Germinal center (tissue), 1 donor: ENCODE data around the gene PTPRS.
"Not testable (repeated sequence)": the region's sequence is repeated elsewhere in the genome, so short reads cannot be mapped to it uniquely, and the experiment has no call there.

Experiments used
- DNase-seq: peaks from one replicate; pipeline ENCODE4 v3.0.0; 2012; ENCODE audit warnings: mixed read lengths, low spot score

Gene PTPRS

DNA sequence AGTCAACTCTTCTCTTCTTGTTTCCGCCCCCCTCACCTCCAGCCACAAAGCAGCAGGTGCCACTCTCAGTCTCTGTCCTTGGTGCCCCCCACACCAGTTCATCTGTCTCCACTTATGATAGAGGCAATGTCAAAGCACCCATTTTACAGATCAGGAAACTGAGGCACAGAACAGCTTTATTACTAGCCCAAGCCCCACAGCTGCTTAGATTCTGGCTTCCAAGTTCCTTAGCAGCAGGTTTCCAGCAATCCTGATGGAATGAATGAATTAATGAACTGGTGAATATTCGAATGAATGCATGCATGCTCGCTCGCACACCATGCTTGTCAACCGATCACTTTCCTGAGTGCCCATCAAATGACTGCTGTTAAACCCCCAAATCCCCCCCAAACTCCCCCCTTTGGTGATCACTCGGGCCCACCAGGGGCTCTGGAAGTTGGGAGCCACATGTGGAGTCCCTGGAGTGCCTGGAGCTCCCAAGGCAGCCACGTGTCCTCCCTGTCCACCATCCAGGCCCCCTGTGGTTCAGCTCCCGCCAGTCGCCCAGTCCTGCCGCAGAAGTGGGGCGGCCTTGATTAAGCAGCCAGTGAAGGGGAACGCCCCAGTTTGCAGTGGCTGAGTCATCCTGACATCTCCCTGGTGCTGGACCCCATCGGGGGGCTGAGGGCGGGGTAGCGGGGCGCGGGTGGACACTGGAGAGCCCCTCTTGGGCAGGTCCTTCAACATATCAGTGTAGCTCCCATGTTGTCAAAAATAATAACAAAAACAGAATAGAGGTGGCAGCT lies 6.8 kb downstream of the PTPRS start:
- no peak for DNase-seq

GRCh38 chr19:5332501-5332900 lies 8.1 kb downstream of the PTPRS start:
- no peak for DNase-seq

DNA sequence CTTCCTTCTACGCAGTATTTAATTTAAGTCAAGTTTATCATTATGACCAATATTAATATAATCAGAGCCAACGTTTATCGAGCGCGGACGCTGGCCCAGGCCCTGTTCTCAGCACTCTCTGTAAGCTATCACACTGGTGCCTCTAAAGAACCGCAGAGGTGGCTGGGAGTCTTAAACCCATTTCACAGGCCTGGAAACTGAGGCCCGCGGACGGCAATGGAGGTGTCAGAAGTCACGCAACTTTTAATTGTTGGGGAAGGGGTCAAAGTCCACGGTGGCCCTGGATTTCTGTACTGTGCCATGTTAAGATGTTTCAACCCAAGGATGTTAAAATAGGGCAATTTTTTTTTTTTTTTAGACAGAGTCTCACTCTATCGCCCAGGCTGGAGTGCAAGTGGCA lies 8.8 kb downstream of the PTPRS start:
- DNase-seq, result no peak

DNA sequence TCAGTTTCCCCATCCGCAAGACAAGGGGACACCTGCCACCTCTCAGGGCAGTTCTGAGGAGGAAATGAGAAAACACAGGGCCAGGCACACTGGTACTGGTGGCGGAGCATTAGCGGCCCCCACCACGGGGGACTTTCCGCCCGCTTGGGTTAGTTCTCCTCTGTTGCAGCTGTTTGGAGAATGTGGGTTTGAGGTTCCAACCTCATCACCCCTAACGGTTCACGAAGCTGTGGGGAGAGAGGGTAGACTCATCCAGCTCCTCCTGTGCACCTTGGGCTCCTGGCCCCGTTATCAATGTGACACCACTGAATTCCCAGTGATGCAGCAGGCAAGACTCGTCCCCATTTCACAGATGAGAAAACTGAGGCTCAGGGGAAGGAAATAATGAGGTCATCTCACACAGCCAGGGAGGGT lies 10.3 kb downstream of the PTPRS start:
- DNase-seq, result peak; percentile 26

DNA sequence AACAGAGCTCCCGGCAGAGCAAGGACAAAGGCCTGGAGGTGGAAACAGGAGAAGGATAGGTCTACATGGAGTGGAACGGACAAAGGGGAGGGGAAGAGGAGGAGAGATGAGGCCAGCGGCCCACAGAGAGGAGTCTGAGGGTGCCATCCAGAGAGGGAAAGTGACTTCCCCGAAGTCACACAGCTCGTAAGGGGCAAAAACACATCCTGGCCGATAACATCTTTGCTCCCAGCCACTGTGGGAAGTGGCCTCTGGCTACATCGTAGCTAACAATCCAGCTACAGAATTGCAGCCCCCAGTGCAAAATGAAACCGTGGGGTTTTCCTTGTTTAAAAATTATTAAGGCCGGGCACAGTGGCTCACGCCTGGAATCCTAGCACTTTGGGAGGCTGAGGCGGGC lies 11.5 kb downstream of the PTPRS start:
- DNase-seq, result no peak

DNA sequence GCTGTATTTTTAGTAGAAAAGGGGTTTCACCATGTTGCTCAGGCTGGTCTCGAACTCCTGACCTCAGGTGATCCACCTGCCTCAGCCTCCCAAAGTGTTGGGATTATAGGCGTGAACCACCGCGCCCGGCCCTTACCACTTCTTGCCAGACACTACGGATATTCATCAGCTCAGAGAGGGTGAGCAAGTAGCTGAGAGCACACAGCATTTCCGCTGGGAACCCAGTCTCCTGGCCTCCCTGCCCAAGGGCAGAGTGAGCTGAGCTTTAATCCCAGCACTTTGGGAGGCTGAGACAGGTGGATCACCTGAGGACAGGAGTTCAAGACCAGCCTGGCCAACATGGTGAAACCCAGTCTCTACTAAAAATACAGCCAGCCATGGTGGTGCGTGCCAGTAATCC lies 12.2 kb downstream of the PTPRS start:
- DNase-seq, result not testable (repeated sequence)

GRCh38 chr19:5326986-5327623 lies 13.5 kb downstream of the PTPRS start:
- no peak for DNase-seq

- DNase-seq, result no peak
Measured at GRCh38 chr19:5326545-5326944, 14.1 kb downstream of the PTPRS start.

GRCh38 chr19:5324947-5325346 lies 15.7 kb downstream of the PTPRS start:
- no peak for DNase-seq

- no peak for DNase-seq
Measured at GRCh38 chr19:5323475-5323811, 17.2 kb downstream of the PTPRS start.

GRCh38 chr19:5321851-5322681 lies 18.5 kb downstream of the PTPRS start:
- DNase-seq, result peak; percentile 77

- DNase-seq, result no peak
Measured at GRCh38 chr19:5321066-5321642, 19.5 kb downstream of the PTPRS start.

DNA sequence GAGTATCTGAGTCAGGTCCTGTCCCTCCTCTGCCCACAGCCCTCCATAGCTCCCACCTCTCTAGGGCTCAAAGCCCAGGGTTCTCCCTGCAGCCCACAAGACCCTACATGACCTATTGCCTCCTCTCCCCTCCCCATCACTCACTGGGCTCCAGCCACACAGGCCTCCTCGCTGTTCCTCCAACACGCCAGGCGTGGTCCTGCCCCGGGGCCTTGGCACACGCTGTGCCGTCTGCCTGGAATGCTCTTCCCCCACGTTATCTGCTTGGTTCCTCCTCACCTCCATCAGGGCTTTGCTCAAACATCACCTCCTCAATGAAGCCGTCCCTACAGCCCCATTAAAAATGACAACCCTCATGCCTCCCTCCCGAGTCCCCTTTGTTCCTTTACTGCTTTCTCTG lies 21.1 kb downstream of the PTPRS start:
- DNase-seq, result no peak

DNA sequence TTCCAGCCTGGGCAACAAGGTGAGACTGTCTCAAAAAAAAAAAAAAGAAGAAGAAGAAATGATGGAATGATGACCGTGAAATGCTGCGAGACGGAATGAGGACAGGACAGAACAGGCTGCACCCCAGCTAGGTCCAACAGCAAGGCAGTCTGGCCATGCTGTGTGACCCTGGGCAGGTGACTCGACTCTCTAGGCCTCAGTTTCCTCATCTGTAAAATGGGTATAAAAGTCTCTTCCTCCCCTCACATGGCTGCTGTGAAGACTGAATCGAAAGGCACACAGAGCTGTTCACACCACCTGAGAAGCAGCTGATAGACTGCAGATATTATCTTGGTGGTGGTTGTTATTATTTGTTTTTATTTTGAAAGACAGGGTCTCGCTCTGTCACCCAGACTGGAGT lies 22.3 kb downstream of the PTPRS start:
- DNase-seq, result no peak

DNA sequence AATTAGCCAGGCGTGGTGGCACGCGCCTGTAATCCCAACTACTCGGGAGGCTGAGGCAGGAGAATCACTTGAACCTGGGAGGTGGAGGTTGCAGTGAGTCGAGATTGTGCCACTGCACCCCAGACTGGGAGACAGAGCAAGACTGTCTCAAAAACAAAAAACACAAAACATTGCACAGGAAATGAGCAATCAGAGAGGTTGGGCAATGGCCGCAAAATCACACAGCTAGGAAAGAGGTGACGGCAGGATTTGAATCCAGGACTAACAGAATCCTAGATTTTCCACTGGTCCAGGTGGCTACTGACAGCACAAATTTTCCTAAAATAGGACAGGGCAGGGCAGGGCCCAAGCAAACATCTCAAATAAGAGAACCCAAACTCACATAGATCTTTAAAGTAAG lies 23.3 kb downstream of the PTPRS start:
- DNase-seq, result no peak

DNA sequence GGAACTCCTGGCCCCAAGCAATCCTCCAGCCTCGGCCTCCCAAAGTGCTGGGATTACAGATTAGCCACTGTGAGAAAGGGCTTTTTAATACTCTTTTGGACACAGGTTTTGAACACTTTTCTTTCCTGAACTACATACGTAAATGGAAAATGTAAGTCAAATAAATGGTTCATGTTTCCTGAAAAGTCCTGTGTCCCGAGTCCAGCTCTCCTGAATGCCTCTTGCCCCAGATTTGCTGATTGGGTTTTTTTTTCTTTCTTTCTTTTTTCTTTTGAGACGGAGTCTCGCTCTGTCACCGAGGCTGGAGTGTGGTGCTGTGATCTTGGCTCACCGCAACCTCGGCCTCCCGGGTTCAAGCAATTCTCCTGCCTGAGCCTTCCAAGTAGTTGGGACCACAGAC lies 24.5 kb downstream of the PTPRS start:
- DNase-seq, result no peak

GRCh38 chr19:5314907-5315298 lies 25.7 kb downstream of the PTPRS start:
- DNase-seq, result no peak

DNA sequence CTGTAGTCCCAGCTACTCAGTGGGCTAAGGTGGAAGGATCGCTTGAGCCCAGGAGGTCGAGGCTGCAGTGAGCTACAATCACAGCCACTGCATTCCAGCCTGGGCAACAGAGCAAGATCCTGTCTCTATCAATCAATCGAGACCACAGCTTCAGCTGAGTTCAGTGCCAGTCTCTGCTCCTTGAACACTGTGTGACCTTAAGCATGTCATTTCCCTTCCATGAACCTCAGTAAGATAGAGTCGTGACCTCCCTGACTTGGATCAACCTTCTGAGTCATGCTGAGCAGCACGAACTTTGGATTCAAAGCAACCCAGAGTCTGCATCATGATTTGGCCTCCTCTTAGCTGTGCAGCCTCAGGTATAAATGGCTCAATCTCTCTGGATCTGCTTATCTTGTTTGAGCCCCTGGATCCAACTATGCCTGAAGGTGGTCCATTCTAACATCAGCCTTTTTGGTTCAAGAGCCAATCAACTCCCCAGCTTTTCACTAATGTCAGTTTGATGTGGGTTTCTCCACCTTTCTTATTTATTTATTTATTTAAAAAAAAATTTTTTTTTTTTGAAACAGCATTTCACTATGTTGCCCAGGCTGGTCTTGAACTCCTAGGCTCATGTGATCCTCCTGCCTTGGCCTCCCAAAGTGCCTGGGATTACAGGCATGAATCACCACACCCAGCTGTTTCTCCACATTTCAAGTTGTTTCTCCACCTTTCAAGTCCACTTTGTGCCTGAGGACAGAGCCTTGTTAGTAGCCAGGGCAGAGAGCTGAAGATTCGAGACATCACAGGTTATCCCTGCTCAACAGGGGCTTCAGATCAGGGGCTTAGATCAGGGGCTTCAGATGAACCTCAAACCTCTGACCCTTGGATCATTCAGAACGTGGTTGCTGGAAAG lies 26.4 kb downstream of the PTPRS start:
- DNase-seq, result no peak

- peak; percentile 78 for DNase-seq
Measured at GRCh38 chr19:5313307-5313706, 27.3 kb downstream of the PTPRS start.

DNA sequence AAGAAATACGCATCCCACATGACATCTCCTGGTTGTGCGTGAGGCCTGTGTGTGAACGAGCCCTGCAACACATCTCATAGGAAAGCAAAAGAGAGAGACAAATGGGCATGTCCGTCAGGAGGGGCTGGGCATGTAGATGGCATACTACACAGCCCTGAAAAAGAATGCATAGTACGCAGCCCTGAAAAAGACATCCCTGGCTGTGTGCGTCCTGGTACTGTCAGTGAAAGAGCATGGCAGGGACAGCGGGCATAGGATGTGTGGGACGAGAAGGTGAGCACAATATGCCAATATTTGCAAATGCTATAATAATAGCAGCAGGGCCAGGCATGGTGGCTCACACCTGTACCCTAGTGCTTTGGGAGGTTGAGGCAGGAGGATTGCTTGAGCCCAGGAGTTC lies 28.6 kb downstream of the PTPRS start:
- DNase-seq, result no peak

DNA sequence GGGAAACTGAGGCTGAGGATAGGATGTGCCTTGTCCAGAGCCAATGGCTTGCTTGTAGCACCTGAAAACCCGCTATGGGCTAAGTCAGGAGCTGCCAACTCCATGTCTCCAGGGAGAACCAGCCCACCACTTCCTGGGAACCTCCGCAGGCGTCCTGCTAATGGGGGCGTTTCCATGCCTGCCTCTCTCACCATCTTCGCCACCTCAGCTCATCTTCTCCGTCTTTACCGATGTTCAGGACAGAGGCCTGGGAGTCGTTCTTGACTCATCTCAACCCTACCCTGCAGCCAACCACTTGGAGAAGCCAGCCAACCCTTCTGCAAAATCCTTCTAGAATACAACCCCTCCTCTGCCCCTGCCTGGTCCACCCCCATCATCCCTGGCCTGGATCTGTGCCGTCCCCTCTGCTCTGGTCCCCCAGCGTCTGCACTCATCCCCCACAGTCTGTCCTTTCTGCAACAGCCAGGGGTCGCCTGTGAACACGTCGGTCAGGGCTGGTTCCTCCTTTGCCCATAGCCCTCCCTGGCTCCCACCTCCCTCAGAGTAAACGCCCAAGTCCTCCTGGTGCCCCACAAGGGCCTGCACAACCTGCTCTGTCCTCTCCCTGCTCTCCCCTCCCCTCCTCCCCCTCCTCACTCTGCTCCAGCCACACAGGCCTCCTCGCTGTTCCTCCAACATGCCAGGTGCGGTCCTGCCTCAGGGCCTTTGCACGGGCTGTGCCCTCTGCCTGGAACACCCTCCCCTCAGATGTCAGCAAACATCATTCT lies 31.0 kb downstream of the PTPRS start:
- no peak for DNase-seq
